HepG2 (cell line): ENCODE results near the gene PRKCG. TPM values are rescaled to one million over a fixed set of nuclear protein-coding genes. Genes with fewer than 3 reads are reported as not detected.

Experiments used
- AGO2 ChIP-seq: fragments of 200-400 bp; formaldehyde crosslinking; optimal IDR thresholded peaks from 2 replicates; pipeline ENCODE3; 2017; ENCODE audit warnings: mild to moderate bottlenecking, low read depth, low read length, moderate library complexity
- ARID3A ChIP-seq: IDR thresholded peaks from 2 replicates; pipeline ENCODE4 v1.6.1; 2012; ENCODE audit warnings: low read depth, low read length, improper control_type of control experiment
- ATF6 ChIP-seq: sonication (generic); formaldehyde crosslinking; conservative IDR thresholded peaks from 2 replicates; pipeline ENCODE4 v1.4.0; 2020; ENCODE audit warnings: missing genetic modification reagents
- CREM ChIP-seq, 2 experiments: sonication (generic) in 1 of 2; formaldehyde crosslinking in 1 of 2; IDR thresholded peaks; 2 replicates each; pipeline versions ENCODE4 v1.4.0 to v1.6.1; 2016 to 2020; ENCODE audit warnings: antibody characterized with exemption in 1 of 2, mild to moderate bottlenecking in 1 of 2, missing genetic modification reagents in 1 of 2
- GPN1 ChIP-seq: sonication (generic); formaldehyde crosslinking; IDR thresholded peaks from 2 replicates; pipeline ENCODE4 v1.5.1; 2020; ENCODE audit warnings: missing genetic modification reagents, borderline replicate concordance
- GZF1 ChIP-seq: sonication (generic); formaldehyde crosslinking; IDR thresholded peaks from 2 replicates; pipeline ENCODE4 v1.5.1; 2020; ENCODE audit warnings: mild to moderate bottlenecking, missing genetic modification reagents
- HES4 ChIP-seq: sonication (generic); formaldehyde crosslinking; IDR thresholded peaks from 2 replicates; pipeline ENCODE4 v1.9.0; 2021; ENCODE audit warnings: mild to moderate bottlenecking, missing genetic modification reagents, borderline replicate concordance
- HMG20A ChIP-seq: IDR thresholded peaks from 2 replicates; pipeline ENCODE4 v1.6.1; 2016; ENCODE audit warnings: borderline replicate concordance
- JUNB ChIP-seq: sonication (generic); formaldehyde crosslinking; IDR thresholded peaks from 2 replicates; pipeline ENCODE4 v1.8.0; 2022; ENCODE audit warnings: missing genetic modification reagents, mild to moderate bottlenecking, borderline replicate concordance
- NFIB ChIP-seq: sonication (generic); formaldehyde crosslinking; IDR thresholded peaks from 2 replicates; pipeline ENCODE4 v1.9.0; 2021; ENCODE audit warnings: missing genetic modification reagents, mild to moderate bottlenecking, borderline replicate concordance
- NR2F2 ChIP-seq: IDR thresholded peaks from 2 replicates; pipeline ENCODE4 v1.6.1; 2012; ENCODE audit warnings: low read depth, inconsistent platforms, borderline replicate concordance
- NRL ChIP-seq: sonication (generic); formaldehyde crosslinking; IDR thresholded peaks from 2 replicates; pipeline ENCODE4 v1.5.0; 2020; ENCODE audit warnings: missing genetic modification reagents, mild to moderate bottlenecking, moderate library complexity, borderline replicate concordance
- PLRG1 ChIP-seq: fragments of 450-650 bp; conservative IDR thresholded peaks from 2 replicates; pipeline ENCODE4 v1.6.1; 2016
- RNF219 ChIP-seq: sonication (generic); formaldehyde crosslinking; IDR thresholded peaks from 2 replicates; pipeline ENCODE4 v1.5.0; 2020; ENCODE audit warnings: mild to moderate bottlenecking, missing genetic modification reagents
- RXRB ChIP-seq: IDR thresholded peaks from 2 replicates; pipeline ENCODE4 v1.6.1; 2016; ENCODE audit warnings: borderline replicate concordance, missing genetic modification reagents, missing compliant biosample characterization
- SNAPC2 ChIP-seq: sonication (generic); formaldehyde crosslinking; IDR thresholded peaks from 2 replicates; pipeline ENCODE4 v1.8.1; 2022; ENCODE audit warnings: mild to moderate bottlenecking, missing genetic modification reagents
- SP4 ChIP-seq: sonication (generic); formaldehyde crosslinking; IDR thresholded peaks from 2 replicates; pipeline ENCODE4 v1.8.1; 2023; ENCODE audit warnings: mild to moderate bottlenecking, missing genetic modification reagents
- SRF ChIP-seq: IDR thresholded peaks from 2 replicates; pipeline ENCODE4 v1.6.1; 2011; ENCODE audit warnings: mild to moderate bottlenecking, low read depth, low read length, moderate library complexity
- SSRP1 ChIP-seq: IDR thresholded peaks from 2 replicates; pipeline ENCODE4 v1.6.1; 2016; ENCODE audit warnings: control low read depth
- TFAP4 ChIP-seq: sonication (generic); IDR thresholded peaks from 2 replicates; pipeline ENCODE4 v1.6.1; 2016; ENCODE audit warnings: low read depth, borderline replicate concordance
- ZFP82 ChIP-seq: sonication (generic); formaldehyde crosslinking; IDR thresholded peaks from 2 replicates; pipeline ENCODE4 v1.5.1; 2020; ENCODE audit warnings: mild to moderate bottlenecking, missing genetic modification reagents, borderline replicate concordance
- ZFY ChIP-seq: sonication (generic); formaldehyde crosslinking; IDR thresholded peaks from 2 replicates; pipeline ENCODE4 v1.4.0; 2020; ENCODE audit warnings: missing genetic modification reagents
- ZNF335 ChIP-seq: sonication (generic); formaldehyde crosslinking; IDR thresholded peaks from 2 replicates; pipeline ENCODE4 v1.4.0; 2020; ENCODE audit warnings: missing genetic modification reagents
- ZNF766 ChIP-seq: sonication (generic); formaldehyde crosslinking; IDR thresholded peaks from 2 replicates; pipeline ENCODE4 v1.5.0; 2020; ENCODE audit warnings: missing genetic modification reagents, borderline replicate concordance
- polyA plus RNA-seq, 8 experiments: library from polyadenylated mRNA; depleted of rRNA in 3 of 8; stranded (reverse) in 7 of 8; unstranded in 1 of 8; fragments of >200 nt; fragmentation: Illumina TruSeq in 4 of 8; extraction: Trizol in 4 of 8; gene quantifications; 2 replicates each; pipeline versions ENCODE4 v1.2.1 to v1.2.3, GENCODE V29; 2011 to 2016; ENCODE audit warnings: low read depth in 4 of 8, missing spikeins in 1 of 8, mixed read lengths in 1 of 8; ENCODE audit not compliant: insufficient read depth in 1 of 8
- total RNA-seq, 5 experiments: library from RNA; depleted of rRNA; stranded (reverse); fragments of >200 nt; fragmentation: Illumina TruSeq; extraction: Trizol; gene quantifications; 2 replicates each; pipeline ENCODE4 v1.2.3, GENCODE V29; 2016; ENCODE audit warnings: low read depth in 1 of 5

Gene PRKCG
- total and polyA plus RNA-seq, 2 of the 13 experiments (the other 11 are each of a cell fraction or from before 2014, with no cell fraction given): 0.02 to 0.03 TPM

GRCh38 chr19:53881482-53882390, at the start of gene PRKCG (continued):
- no peak for TF ChIP-seq TFAP4
- no peak for TF ChIP-seq NFIB (CRISPR knock-in tag)
- TF ChIP-seq CREM (IDR thresholded peaks at IDR 0.05): no peak
- no peak for TF ChIP-seq CREM (CRISPR knock-in tag; IDR thresholded peaks at IDR 0.05)
- TF ChIP-seq ZNF335: no peak
- TF ChIP-seq SP4: peak; percentile 55; the same call in 1 of the 2 replicates
- TF ChIP-seq SNAPC2 (CRISPR knock-in tag): no peak
- TF ChIP-seq GPN1 (CRISPR knock-in tag): no peak
- TF ChIP-seq ZFY: 0 out of 2 replicates have a peak, but pooled peaks have one; percentile 15
- no peak for TF ChIP-seq ARID3A
- no peak for TF ChIP-seq NR2F2
- TF ChIP-seq SRF: no peak
- TF ChIP-seq RNF219 (CRISPR knock-in tag): no peak
- TF ChIP-seq HES4: no peak
- no peak for TF ChIP-seq JUNB
- TF ChIP-seq PLRG1: no peak
- no peak for TF ChIP-seq HMG20A (CRISPR knock-in tag)
- TF ChIP-seq AGO2: no peak
- no peak for TF ChIP-seq GZF1
- TF ChIP-seq ATF6 (CRISPR knock-in tag): no peak
- no peak for TF ChIP-seq ZNF766 (CRISPR knock-in tag)
- no peak for TF ChIP-seq SSRP1
- TF ChIP-seq ZFP82 (CRISPR knock-in tag): no peak
- TF ChIP-seq RXRB (CRISPR knock-in tag): 0 out of 2 replicates have a peak, but pooled peaks have one; percentile 17
- 0 out of 2 replicates have a peak, but pooled peaks have one; percentile 47 for TF ChIP-seq NRL (CRISPR knock-in tag)
